ENCODE data around the gene XRCC6. TPM values are rescaled to one million over a fixed set of nuclear protein-coding genes. Genes with fewer than 3 reads are reported as not detected.

The XRCC6 gene
- total RNA-seq, 1 donor from 2014 or later: 546 TPM

GRCh38 chr22:41578114-41578513 is 43.0 kb upstream of the XRCC6 start:
- Histone ChIP-seq H2AFZ (replicated peaks) (no peak overlapping the region), H3K4me2 (no peak overlapping the region), H3K9ac (no peak overlapping the region), H3K36me3 (no peaks in the 10 kb centered on the region), H3F3A (ENCODE audit: low read depth) (no peaks in the 10 kb centered on the region), H3K4me1 (no peaks in the 10 kb centered on the region), H4K20me1 (ENCODE audit: low read depth) (no peaks in the 10 kb centered on the region), H3K27me3 (no peaks in the 10 kb centered on the region), H3K79me2 (ENCODE audit: low read depth) (no peaks in the 10 kb centered on the region), H3K9me3 (ENCODE audit: low read depth) (no peaks in the 10 kb centered on the region), H3K4me3 (no peak overlapping the region), H3K27ac (no peak overlapping the region)
- TF ChIP-seq EZH2 (IDR thresholded peaks at IDR 0.05): no peak
- TF ChIP-seq CTCF (IDR thresholded peaks at IDR 0.05): no peak
- TF ChIP-seq EZH2phosphoT487 (IDR thresholded peaks at IDR 0.05): no peak
- Mint-ChIP-seq H3K4me1 (peaks cover 10% of the 10 kb centered on the region), H3K9me3 (no peaks in the 10 kb centered on the region), H3K36me3 (no peaks in the 10 kb centered on the region), H3K27me3 (ENCODE audit: insufficient read depth, low read depth) (peaks cover 8% of the 10 kb centered on the region), H3K27ac (no peak overlapping the region), H3K4me3 (no peak overlapping the region)
- DNase-seq (ENCODE audit: low spot score): no peak

- H3K27ac Mint-ChIP-seq: peak overlapping the region; percentile 29
- H3K27ac ChIP-seq: no peak overlapping the region
- no peaks in the 10 kb centered on the region for H4K20me1 ChIP-seq (ENCODE audit: low read depth)
- H3K9ac ChIP-seq: no peak overlapping the region
- H3K36me3 ChIP-seq: no peaks in the 10 kb centered on the region
- no peak overlapping the region for H3K4me2 ChIP-seq
- H3K4me1 ChIP-seq: no peaks in the 10 kb centered on the region
- H3K36me3 Mint-ChIP-seq: no peaks in the 10 kb centered on the region
- H3K4me3 Mint-ChIP-seq: peak overlapping the region; percentile 24
- peaks cover 10% of the 10 kb centered on the region for H3K4me1 Mint-ChIP-seq
- no peaks in the 10 kb centered on the region for H3K27me3 ChIP-seq
- peaks cover 5% of the 10 kb centered on the region for H3K27me3 Mint-ChIP-seq (ENCODE audit: insufficient read depth, low read depth)
- no peak overlapping the region for H3K4me3 ChIP-seq
- no peak for TF ChIP-seq EZH2 (IDR thresholded peaks at IDR 0.05)
- TF ChIP-seq CTCF (IDR thresholded peaks at IDR 0.05): no peak
- no peaks in the 10 kb centered on the region for H3K9me3 Mint-ChIP-seq
- H3K9me3 ChIP-seq (ENCODE audit: low read depth): no peaks in the 10 kb centered on the region
- no peak overlapping the region for H2AFZ ChIP-seq (replicated peaks)
- DNase-seq (ENCODE audit: low spot score): no peak
- no peaks in the 10 kb centered on the region for H3K79me2 ChIP-seq (ENCODE audit: low read depth)
- no peaks in the 10 kb centered on the region for H3F3A ChIP-seq (ENCODE audit: low read depth)
Measured at GRCh38 chr22:41578818-41579217, 42.3 kb upstream of the XRCC6 start.

GRCh38 chr22:41579297-41579996 is 41.6 kb upstream of the XRCC6 start:
- DNase-seq (ENCODE audit: low spot score): no peak
- H3K27ac Mint-ChIP-seq: peak overlapping the region; percentile 53

More at GRCh38 chr22:41579297-41579996, 41.6 kb upstream of the XRCC6 start:
- Histone ChIP-seq H3K4me3 (no peak overlapping the region), H3K27ac (no peak overlapping the region), H3K9ac (no peak overlapping the region), H4K20me1 (ENCODE audit: low read depth) (no peaks in the 10 kb centered on the region), H3F3A (ENCODE audit: low read depth) (no peaks in the 10 kb centered on the region), H3K79me2 (ENCODE audit: low read depth) (no peaks in the 10 kb centered on the region), H3K4me2 (no peak overlapping the region), H3K9me3 (ENCODE audit: low read depth) (no peaks in the 10 kb centered on the region), H3K27me3 (no peaks in the 10 kb centered on the region), H3K36me3 (no peaks in the 10 kb centered on the region), H3K4me1 (no peaks in the 10 kb centered on the region), H2AFZ (replicated peaks) (no peak overlapping the region)
- H3K9me3 Mint-ChIP-seq: no peaks in the 10 kb centered on the region
- peak overlapping the region; percentile 24 for H3K4me3 Mint-ChIP-seq
- TF ChIP-seq CTCF (IDR thresholded peaks at IDR 0.05) (no peak), EZH2phosphoT487 (IDR thresholded peaks at IDR 0.05) (no peak), EZH2 (IDR thresholded peaks at IDR 0.05) (no peak)
- H3K27me3 Mint-ChIP-seq (ENCODE audit: insufficient read depth, low read depth): peaks cover 5% of the 10 kb centered on the region
- H3K4me1 Mint-ChIP-seq: peaks cover 10% of the 10 kb centered on the region
- no peaks in the 10 kb centered on the region for H3K36me3 Mint-ChIP-seq
